Measurements from ENCODE around the gene KLHL1. TPM values are rescaled to one million over a fixed set of nuclear protein-coding genes. Genes with fewer than 3 reads are reported as not detected.

Gene KLHL1
- total RNA-seq, 1 donor: not detected

DNA sequence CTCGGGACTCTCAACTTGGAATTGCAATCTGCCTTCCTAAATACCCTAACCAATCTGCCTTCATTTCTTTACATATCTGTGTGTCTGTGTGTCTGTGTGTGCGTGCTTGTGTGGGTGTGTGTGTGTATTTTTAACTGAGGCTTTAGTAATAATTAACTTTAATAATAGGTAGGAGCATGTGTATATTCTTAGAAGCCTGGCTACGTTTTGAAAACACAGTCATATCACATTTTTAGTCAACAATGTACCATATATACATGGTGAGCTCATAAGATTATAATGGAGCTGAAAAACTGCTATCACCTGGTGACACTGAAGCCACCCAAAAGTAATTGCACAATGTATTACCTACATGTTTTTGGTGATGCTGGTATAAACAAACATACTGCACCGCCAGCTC lies 66.1 kb downstream of the KLHL1 start:
- TF ChIP-seq CTCF (IDR thresholded peaks at IDR 0.05; ENCODE audit: extremely low read depth, low read depth, low read length): no peak
- no peaks in the 10 kb centered on the region for H3K36me3 ChIP-seq (ENCODE audit: insufficient read depth, low read length)

DNA sequence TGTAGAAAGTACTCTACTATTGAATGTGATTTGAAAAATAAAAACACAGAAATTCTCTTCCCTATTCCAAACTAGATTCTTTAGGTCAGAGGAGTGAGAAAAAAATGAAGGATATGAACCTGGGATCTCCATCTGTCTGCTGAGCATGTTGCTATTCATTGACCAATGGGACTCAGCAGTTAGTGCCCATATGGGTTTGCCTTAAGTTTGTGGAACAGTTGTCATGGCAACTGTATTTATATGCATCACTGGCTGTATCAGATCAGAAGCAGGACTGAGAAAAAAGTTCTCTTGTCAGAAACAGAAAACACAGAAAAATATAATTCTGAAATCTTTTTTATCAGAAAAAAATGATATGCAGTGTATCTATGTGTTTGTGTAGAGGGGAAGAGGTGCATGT lies 74.0 kb downstream of the KLHL1 start:
- Histone ChIP-seq H3K4me1 (ENCODE audit: insufficient read depth, low read length) (no peaks in the 10 kb centered on the region), H3K27me3 (ENCODE audit: insufficient read depth, low read length) (no peaks in the 10 kb centered on the region), H4K20me1 (ENCODE audit: insufficient read depth, low read length) (no peaks in the 10 kb centered on the region), H3K9me3 (ENCODE audit: low read depth, low read length) (no peaks in the 10 kb centered on the region), H3K4me2 (ENCODE audit: insufficient read depth, low read length) (no peak overlapping the region), H3K36me3 (ENCODE audit: insufficient read depth, low read length) (no peaks in the 10 kb centered on the region), H2AFZ (ENCODE audit: low read length) (no peak overlapping the region), H3K4me3 (ENCODE audit: insufficient read depth, low read length) (no peak overlapping the region), H3K27ac (ENCODE audit: low read depth, low read length) (no peak overlapping the region), H3K79me2 (ENCODE audit: insufficient read depth, low read length) (no peaks in the 10 kb centered on the region)
- no peak for DNase-seq (ENCODE audit: insufficient read length, low spot score, missing footprints)
- no peak for TF ChIP-seq CTCF (IDR thresholded peaks at IDR 0.05; ENCODE audit: extremely low read depth, low read depth, low read length)

More for the DNA sequence above, 66.1 kb downstream of the KLHL1 start:
- Histone ChIP-seq H4K20me1 (ENCODE audit: insufficient read depth, low read length) (no peaks in the 10 kb centered on the region), H3K9me3 (ENCODE audit: low read depth, low read length) (peaks cover 5% of the 10 kb centered on the region), H2AFZ (ENCODE audit: low read length) (no peak overlapping the region), H3K4me3 (ENCODE audit: insufficient read depth, low read length) (no peak overlapping the region), H3K27ac (ENCODE audit: low read depth, low read length) (no peak overlapping the region), H3K4me2 (ENCODE audit: insufficient read depth, low read length) (no peak overlapping the region), H3K27me3 (ENCODE audit: insufficient read depth, low read length) (no peaks in the 10 kb centered on the region), H3K4me1 (ENCODE audit: insufficient read depth, low read length) (no peaks in the 10 kb centered on the region), H3K79me2 (ENCODE audit: insufficient read depth, low read length) (no peaks in the 10 kb centered on the region)
- no peak for DNase-seq (ENCODE audit: insufficient read length, low spot score, missing footprints)

- H3K4me1 ChIP-seq (ENCODE audit: insufficient read depth, low read length): no peaks in the 10 kb centered on the region
- no peak for TF ChIP-seq CTCF (IDR thresholded peaks at IDR 0.05; ENCODE audit: extremely low read depth, low read depth, low read length)
- no peak overlapping the region for H3K27ac ChIP-seq (ENCODE audit: low read depth, low read length)
- no peak for DNase-seq (ENCODE audit: insufficient read length, low spot score, missing footprints)
- no peaks in the 10 kb centered on the region for H3K9me3 ChIP-seq (ENCODE audit: low read depth, low read length)
- H3K4me2 ChIP-seq (ENCODE audit: insufficient read depth, low read length): no peak overlapping the region
- no peak overlapping the region for H3K4me3 ChIP-seq (ENCODE audit: insufficient read depth, low read length)
- no peaks in the 10 kb centered on the region for H4K20me1 ChIP-seq (ENCODE audit: insufficient read depth, low read length)
- H2AFZ ChIP-seq (ENCODE audit: low read length): no peak overlapping the region
- H3K27me3 ChIP-seq (ENCODE audit: insufficient read depth, low read length): no peaks in the 10 kb centered on the region
- H3K36me3 ChIP-seq (ENCODE audit: insufficient read depth, low read length): no peaks in the 10 kb centered on the region
- no peaks in the 10 kb centered on the region for H3K79me2 ChIP-seq (ENCODE audit: insufficient read depth, low read length)
These were observed 80.7 kb downstream of the KLHL1 start for GRCh38 chr13:70027551-70027950.

GRCh38 chr13:70023516-70023915 lies 84.7 kb downstream of the KLHL1 start:
- H3K4me3 ChIP-seq (ENCODE audit: insufficient read depth, low read length): no peak overlapping the region
- no peaks in the 10 kb centered on the region for H3K9me3 ChIP-seq (ENCODE audit: low read depth, low read length)
- H2AFZ ChIP-seq (ENCODE audit: low read length): no peak overlapping the region
- H3K79me2 ChIP-seq (ENCODE audit: insufficient read depth, low read length): no peaks in the 10 kb centered on the region
- H3K27me3 ChIP-seq (ENCODE audit: insufficient read depth, low read length): no peaks in the 10 kb centered on the region
- no peaks in the 10 kb centered on the region for H3K4me1 ChIP-seq (ENCODE audit: insufficient read depth, low read length)
- TF ChIP-seq CTCF (IDR thresholded peaks at IDR 0.05; ENCODE audit: extremely low read depth, low read depth, low read length): no peak
- DNase-seq (ENCODE audit: insufficient read length, low spot score, missing footprints): no peak
- H4K20me1 ChIP-seq (ENCODE audit: insufficient read depth, low read length): no peaks in the 10 kb centered on the region
- no peaks in the 10 kb centered on the region for H3K36me3 ChIP-seq (ENCODE audit: insufficient read depth, low read length)
- no peak overlapping the region for H3K4me2 ChIP-seq (ENCODE audit: insufficient read depth, low read length)
- H3K27ac ChIP-seq (ENCODE audit: low read depth, low read length): no peak overlapping the region
